HG03354 (cell line): ENCODE measurements around the gene ADCY9.
"Not testable (repeated sequence)": the region's sequence is repeated elsewhere in the genome, so short reads cannot be mapped to it uniquely, and the experiment has no call there.

Experiments used
- ATAC-seq: cut with Tn5 transposase; IDR thresholded peaks from one replicate; pipeline ENCODE4 v1.9.1; 2021; ENCODE audit warnings: mild to moderate bottlenecking; ENCODE audit not compliant: unreplicated experiment, poor library complexity, severe bottlenecking

Gene ADCY9

GRCh38 chr16:4048481-4048880, 67.8 kb downstream of the ADCY9 start:
- ATAC-seq, result no peak

- no peak for ATAC-seq
Observed at GRCh38 chr16:4046221-4046620, 70.0 kb downstream of the ADCY9 start.

GRCh38 chr16:4045561-4045960, 70.7 kb downstream of the ADCY9 start:
- not testable (repeated sequence) for ATAC-seq

- ATAC-seq, result no peak
Observed at GRCh38 chr16:4042581-4042980, 73.7 kb downstream of the ADCY9 start.

- ATAC-seq, result no peak
Observed at GRCh38 chr16:4038448-4038847, 77.8 kb downstream of the ADCY9 start.

- ATAC-seq, result not testable (repeated sequence)
Observed at GRCh38 chr16:4036952-4037351, 79.3 kb downstream of the ADCY9 start.

- ATAC-seq, result no peak
Observed at GRCh38 chr16:4034963-4035362, 81.3 kb downstream of the ADCY9 start.

GRCh38 chr16:4033951-4034350, 82.3 kb downstream of the ADCY9 start:
- no peak for ATAC-seq

- ATAC-seq, result no peak
Observed at GRCh38 chr16:4032768-4033167, 83.5 kb downstream of the ADCY9 start.

GRCh38 chr16:4028144-4028543, 88.1 kb downstream of the ADCY9 start:
- no peak for ATAC-seq

- no peak for ATAC-seq
Observed at GRCh38 chr16:4026854-4027253, 89.4 kb downstream of the ADCY9 start.

GRCh38 chr16:4025428-4025827, 90.8 kb downstream of the ADCY9 start:
- ATAC-seq, result no peak

GRCh38 chr16:4021916-4022315, 94.3 kb downstream of the ADCY9 start:
- ATAC-seq, result no peak

- ATAC-seq, result no peak
Observed at GRCh38 chr16:4021070-4021779, 95.0 kb downstream of the ADCY9 start.

- no peak for ATAC-seq
Observed at GRCh38 chr16:4019371-4019791, 96.9 kb downstream of the ADCY9 start.

- no peak for ATAC-seq
Observed at GRCh38 chr16:4018391-4018790, 97.9 kb downstream of the ADCY9 start.

- no peak for ATAC-seq
Observed at GRCh38 chr16:4017807-4018206, 98.4 kb downstream of the ADCY9 start.

GRCh38 chr16:4016658-4017057, 99.6 kb downstream of the ADCY9 start:
- ATAC-seq, result no peak

GRCh38 chr16:4016005-4016352, 100.3 kb downstream of the ADCY9 start:
- ATAC-seq, result no peak

- ATAC-seq, result no peak
Observed at GRCh38 chr16:4015275-4016004, 100.8 kb downstream of the ADCY9 start.

- no peak for ATAC-seq
Observed at GRCh38 chr16:4011940-4012629, 104.2 kb downstream of the ADCY9 start.
